ENCODE measurements around the gene SYNGR2. TPM values are rescaled to one million over a fixed set of nuclear protein-coding genes. Genes with fewer than 3 reads are reported as not detected.

Gene SYNGR2
- total and polyA plus RNA-seq, 9 of the 15 experiments (the other 6 are each of a cell fraction or from before 2014, with no cell fraction given), result 1.4 to 173 (median 87.8) TPM

DNA sequence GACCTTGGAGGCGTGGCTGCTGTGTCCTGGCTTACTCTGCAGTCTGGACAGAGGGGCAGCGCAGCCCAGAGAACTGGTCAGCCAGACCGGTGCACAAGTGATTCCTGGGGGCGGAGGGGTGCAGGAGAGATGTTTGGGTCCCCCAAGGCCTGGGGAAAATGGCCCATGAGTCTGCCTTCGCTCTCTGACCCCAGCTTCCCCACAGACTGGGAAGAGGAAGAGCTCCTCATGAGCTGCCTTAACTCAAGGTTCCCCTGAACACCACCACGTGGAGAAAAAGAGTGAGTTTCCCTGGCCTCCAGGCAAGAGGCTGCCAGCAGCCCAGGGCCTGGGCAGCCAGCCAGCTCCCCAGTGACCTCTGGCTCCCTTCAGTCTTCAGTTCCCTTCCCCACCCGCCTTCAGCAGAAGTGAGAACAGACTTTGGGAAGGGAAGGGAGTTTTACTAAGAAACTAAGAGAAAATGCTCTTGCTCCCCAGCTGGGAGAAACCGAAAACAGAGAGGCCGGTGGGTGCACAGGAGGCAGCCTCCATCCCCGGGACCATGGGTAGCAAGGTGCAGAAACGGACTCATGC lies 24.1 kb upstream of the SYNGR2 start (continued):
- TF ChIP-seq ZNF436 (CRISPR knock-in tag; IDR thresholded peaks at IDR 0.05), result no peak
- no peak for TF ChIP-seq FOXK1 (CRISPR knock-in tag; IDR thresholded peaks at IDR 0.05; ENCODE audit: borderline replicate concordance)
- TF ChIP-seq ZFX (CRISPR knock-in tag; IDR thresholded peaks at IDR 0.05), result no peak; the same call in 1 of the 2 replicates
- TF ChIP-seq, protein P1, sequence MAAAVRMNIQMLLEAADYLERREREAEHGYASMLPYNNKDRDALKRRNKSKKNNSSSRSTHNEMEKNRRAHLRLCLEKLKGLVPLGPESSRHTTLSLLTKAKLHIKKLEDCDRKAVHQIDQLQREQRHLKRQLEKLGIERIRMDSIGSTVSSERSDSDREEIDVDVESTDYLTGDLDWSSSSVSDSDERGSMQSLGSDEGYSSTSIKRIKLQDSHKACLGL (CRISPR knock-in tag; IDR thresholded peaks at IDR 0.05; ENCODE audit: borderline replicate concordance, poor library complexity, severe bottlenecking), result no peak
- no peak for TF ChIP-seq ZNF175 (CRISPR knock-in tag; IDR thresholded peaks at IDR 0.05; ENCODE audit: low read depth)
- no peak for TF ChIP-seq ZNF318 (IDR thresholded peaks at IDR 0.05; ENCODE audit: borderline replicate concordance in 1 of 2, low read depth in 1 of 2)
- no peak for TF ChIP-seq RUNX1 (IDR thresholded peaks at IDR 0.05; ENCODE audit: low read depth)
- no peak for TF ChIP-seq TRIM28 (IDR thresholded peaks at IDR 0.05)
- no peak for TF ChIP-seq NFIX (CRISPR knock-in tag; IDR thresholded peaks at IDR 0.05; ENCODE audit: low read depth)
- TF ChIP-seq THAP7 (CRISPR knock-in tag; IDR thresholded peaks at IDR 0.05), result no peak
- TF ChIP-seq ZBTB8A (IDR thresholded peaks at IDR 0.05; ENCODE audit: partially characterized antibody), result no peak
- no peak for TF ChIP-seq ELK1 (CRISPR knock-in tag; IDR thresholded peaks at IDR 0.05)
- no peak for TF ChIP-seq MEF2D (tag; conservative IDR thresholded peaks at IDR 0.05; ENCODE audit: low read depth)
- TF ChIP-seq, protein P2, sequence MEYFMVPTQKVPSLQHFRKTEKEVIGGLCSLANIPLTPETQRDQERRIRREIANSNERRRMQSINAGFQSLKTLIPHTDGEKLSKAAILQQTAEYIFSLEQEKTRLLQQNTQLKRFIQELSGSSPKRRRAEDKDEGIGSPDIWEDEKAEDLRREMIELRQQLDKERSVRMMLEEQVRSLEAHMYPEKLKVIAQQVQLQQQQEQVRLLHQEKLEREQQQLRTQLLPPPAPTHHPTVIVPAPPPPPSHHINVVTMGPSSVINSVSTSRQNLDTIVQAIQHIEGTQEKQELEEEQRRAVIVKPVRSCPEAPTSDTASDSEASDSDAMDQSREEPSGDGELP (CRISPR knock-in tag; IDR thresholded peaks at IDR 0.05; ENCODE audit: borderline replicate concordance), result peak; percentile 54; the same call in 1 of the 2 replicates
- no peak; a peak in 1 of 3 replicates for TF ChIP-seq CBX3 (IDR thresholded peaks at IDR 0.05; ENCODE audit: borderline replicate concordance in 1 of 2, low read length in 2 of 2)
- peak; percentile 60; the same call in 1 of the 2 replicates for TF ChIP-seq SMAD4 (CRISPR knock-in tag; conservative IDR thresholded peaks at IDR 0.05)

Measured in K562 (cell line).